HEK293 (cell line): ENCODE data around the gene KCTD1.

ENCODE experiments used
- CTCF ChIA-PET: fragments of 350-600 bp; formaldehyde crosslinking; extraction: SDS; loops from one replicate; lab custom pipeline; 2021; ENCODE audit warnings: antibody characterized with exemption; lab: Yijun Ruan, JAX
- POLR2A ChIA-PET: fragments of 300-600 bp; formaldehyde crosslinking; extraction: SDS; loops from one replicate; lab custom pipeline; 2020; ENCODE audit warnings: antibody characterized with exemption, inconsistent platforms; lab: Yijun Ruan, JAX
- H3K27ac ChIP-seq: fragments of 200-500 bp; sonication (Bioruptor generic); 2 replicates; pipeline ENCODE4 v1.5.1; 2014; ENCODE audit warnings: low read depth, low read length, control low read depth, inconsistent platforms; ENCODE audit errors: extremely low read depth
- H3K36me3 ChIP-seq, 2 experiments: fragments of 200-500 bp in 1 of 2; sonication (Bioruptor generic) in 1 of 2; 1 replicate in 1 of 2; 2 replicates in 1 of 2; pipeline ENCODE4 v1.5.1; 2014 to 2017; ENCODE audit warnings: inconsistent platforms in 2 of 2, low read length in 2 of 2; ENCODE audit not compliant: control insufficient read depth in 2 of 2, insufficient read depth in 1 of 2
- H3K4me1 ChIP-seq: fragments of 200-500 bp; sonication (Bioruptor generic); 2 replicates; pipeline ENCODE4 v1.5.1; 2014; ENCODE audit warnings: mild to moderate bottlenecking, low read length, inconsistent platforms; ENCODE audit not compliant: control insufficient read depth, insufficient read depth
- H3K4me3 ChIP-seq: 2 replicates; pipeline ENCODE4 v1.5.1; 2011; ENCODE audit warnings: low read depth, mild to moderate bottlenecking, control low read depth, low read length, moderate library complexity
- H3K9me3 ChIP-seq: fragments of 200-500 bp; sonication (Bioruptor generic); 2 replicates; pipeline ENCODE4 v1.5.1; 2014; ENCODE audit warnings: low read depth, low read length, inconsistent platforms; ENCODE audit not compliant: control insufficient read depth, insufficient read depth
- BCL11B ChIP-seq: fragments of 450-650 bp; formaldehyde crosslinking; IDR thresholded peaks from 2 replicates; pipeline ENCODE4 v1.5.1; 2016; ENCODE audit warnings: low read depth, missing biosample characterization, missing genetic modification characterization
- MZF1 ChIP-seq: fragments of 450-650 bp; formaldehyde crosslinking; IDR thresholded peaks from 2 replicates; pipeline ENCODE4 v1.5.1; 2017; ENCODE audit warnings: missing biosample characterization, missing genetic modification characterization, borderline replicate concordance
- REPIN1 ChIP-seq: fragments of 450-650 bp; formaldehyde crosslinking; IDR thresholded peaks from 2 replicates; pipeline ENCODE4 v1.5.1; 2017; ENCODE audit warnings: missing biosample characterization, missing genetic modification characterization, low read depth
- WT1 ChIP-seq: fragments of 450-650 bp; formaldehyde crosslinking; IDR thresholded peaks from 2 replicates; pipeline ENCODE4 v1.5.1; 2016; ENCODE audit warnings: missing biosample characterization, missing genetic modification characterization
- ZBTB17 ChIP-seq: fragments of 450-650 bp; formaldehyde crosslinking; IDR thresholded peaks from 2 replicates; pipeline ENCODE4 v1.5.1; 2016; ENCODE audit warnings: missing biosample characterization, missing genetic modification characterization
- ZFP37 ChIP-seq: fragments of 450-650 bp; formaldehyde crosslinking; IDR thresholded peaks from 2 replicates; pipeline ENCODE4 v1.5.1; 2016; ENCODE audit warnings: missing biosample characterization, missing genetic modification characterization
- ZNF211 ChIP-seq: fragments of 450-650 bp; formaldehyde crosslinking; IDR thresholded peaks from 2 replicates; pipeline ENCODE4 v1.5.1; 2016; ENCODE audit warnings: low read depth, missing biosample characterization, missing genetic modification characterization
- ZNF221 ChIP-seq: fragments of 450-650 bp; formaldehyde crosslinking; IDR thresholded peaks from 2 replicates; pipeline ENCODE4 v1.5.1; 2017; ENCODE audit warnings: missing biosample characterization, missing genetic modification characterization, borderline replicate concordance
- ZNF223 ChIP-seq: fragments of 450-650 bp; formaldehyde crosslinking; IDR thresholded peaks from 2 replicates; pipeline ENCODE4 v1.5.1; 2016; ENCODE audit warnings: missing biosample characterization, missing genetic modification characterization
- ZNF266 ChIP-seq: fragments of 450-650 bp; formaldehyde crosslinking; IDR thresholded peaks from 2 replicates; pipeline ENCODE4 v1.5.1; 2016; ENCODE audit warnings: missing biosample characterization, missing genetic modification characterization, low read depth
- ZNF335 ChIP-seq: fragments of 450-650 bp; formaldehyde crosslinking; conservative IDR thresholded peaks from 2 replicates; pipeline ENCODE4 v1.5.1; 2016; ENCODE audit warnings: missing biosample characterization, missing genetic modification characterization
- ZNF433 ChIP-seq: fragments of 450-650 bp; formaldehyde crosslinking; IDR thresholded peaks from 2 replicates; pipeline ENCODE4 v1.5.1; 2016; ENCODE audit warnings: missing biosample characterization, missing genetic modification characterization, low read depth
- ZNF510 ChIP-seq: fragments of 450-650 bp; formaldehyde crosslinking; IDR thresholded peaks from 2 replicates; pipeline ENCODE4 v1.5.1; 2018; ENCODE audit warnings: mild to moderate bottlenecking, missing genetic modification characterization, missing biosample characterization; ENCODE audit not compliant: insufficient replicate concordance
- ZNF558 ChIP-seq: fragments of 450-650 bp; formaldehyde crosslinking; IDR thresholded peaks from 2 replicates; pipeline ENCODE4 v1.5.1; 2016; ENCODE audit warnings: missing biosample characterization, missing genetic modification characterization
- ZNF610 ChIP-seq: fragments of 450-650 bp; formaldehyde crosslinking; IDR thresholded peaks from 2 replicates; pipeline ENCODE4 v1.5.1; 2016; ENCODE audit warnings: missing biosample characterization, missing genetic modification characterization, borderline replicate concordance
- ZNF623 ChIP-seq: fragments of 450-650 bp; formaldehyde crosslinking; IDR thresholded peaks from 2 replicates; pipeline ENCODE4 v1.5.1; 2016; ENCODE audit warnings: missing biosample characterization, missing genetic modification characterization
- ZNF660 ChIP-seq: fragments of 450-650 bp; IDR thresholded peaks from 2 replicates; pipeline ENCODE4 v1.5.1; 2018; ENCODE audit warnings: missing biosample characterization, mild to moderate bottlenecking, missing genetic modification characterization
- ZNF677 ChIP-seq: fragments of 450-650 bp; IDR thresholded peaks from 2 replicates; pipeline ENCODE4 v1.5.0; 2018; ENCODE audit warnings: missing biosample characterization, mild to moderate bottlenecking, missing genetic modification characterization, moderate library complexity
- TF ChIP-seq, protein P1 (sequence below): fragments of 450-650 bp; formaldehyde crosslinking; IDR thresholded peaks from 2 replicates; pipeline ENCODE4 v1.5.1; 2017; ENCODE audit warnings: missing biosample characterization, missing genetic modification characterization
- TF ChIP-seq, protein P2 (sequence below): fragments of 450-650 bp; formaldehyde crosslinking; IDR thresholded peaks from 2 replicates; pipeline ENCODE4 v1.5.1; 2016; ENCODE audit warnings: missing biosample characterization, missing genetic modification characterization
- TF ChIP-seq, protein P3 (sequence below): fragments of 450-650 bp; formaldehyde crosslinking; IDR thresholded peaks from 2 replicates; pipeline ENCODE4 v1.5.1; 2017; ENCODE audit warnings: missing biosample characterization, missing genetic modification characterization
- TF ChIP-seq, protein P4 (sequence below): fragments of 450-650 bp; formaldehyde crosslinking; IDR thresholded peaks from 2 replicates; pipeline ENCODE4 v1.5.1; 2017; ENCODE audit warnings: missing biosample characterization, missing genetic modification characterization
- TF ChIP-seq, protein P5 (sequence below): fragments of 450-650 bp; formaldehyde crosslinking; IDR thresholded peaks from 2 replicates; pipeline ENCODE4 v1.5.1; 2016; ENCODE audit warnings: missing biosample characterization, missing genetic modification characterization

The KCTD1 gene

DNA sequence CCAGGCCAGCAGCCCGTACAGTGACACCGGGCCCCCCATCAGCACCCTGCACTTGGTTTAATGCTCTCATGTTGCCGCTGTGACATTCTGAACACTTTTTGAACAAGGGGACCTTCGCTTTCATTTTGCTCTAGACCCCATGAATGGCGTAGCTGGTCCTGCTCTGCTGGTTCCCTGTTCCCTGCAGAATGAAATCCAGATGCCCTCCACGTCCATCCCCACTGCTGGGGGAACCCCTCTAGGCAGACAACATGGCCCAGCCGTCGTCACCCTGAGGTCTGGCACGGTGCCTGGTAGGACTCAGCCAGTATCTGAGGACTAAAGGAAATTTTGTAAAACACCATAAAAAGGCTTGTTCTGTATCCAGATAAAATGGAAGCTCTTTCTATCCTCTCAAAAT, 128.6 kb downstream of the KCTD1 start:
- Histone ChIP-seq H3K36me3 (no peaks in the 10 kb centered on the region), H3K27ac (no peak overlapping the region), H3K4me3 (no peak overlapping the region), H3K4me1 (no peaks in the 10 kb centered on the region), H3K9me3 (no peaks in the 10 kb centered on the region)
- ChIA-PET POLR2A (no interaction called here), CTCF (interaction anchor here (0.5 to 1.0 kb wide), 7 partner anchors 8 to 513 kb away, joined by 3 to 5 read pairs (median 3); no protein-coding TSS in a partner anchor)
- TF ChIP-seq, protein P1, sequence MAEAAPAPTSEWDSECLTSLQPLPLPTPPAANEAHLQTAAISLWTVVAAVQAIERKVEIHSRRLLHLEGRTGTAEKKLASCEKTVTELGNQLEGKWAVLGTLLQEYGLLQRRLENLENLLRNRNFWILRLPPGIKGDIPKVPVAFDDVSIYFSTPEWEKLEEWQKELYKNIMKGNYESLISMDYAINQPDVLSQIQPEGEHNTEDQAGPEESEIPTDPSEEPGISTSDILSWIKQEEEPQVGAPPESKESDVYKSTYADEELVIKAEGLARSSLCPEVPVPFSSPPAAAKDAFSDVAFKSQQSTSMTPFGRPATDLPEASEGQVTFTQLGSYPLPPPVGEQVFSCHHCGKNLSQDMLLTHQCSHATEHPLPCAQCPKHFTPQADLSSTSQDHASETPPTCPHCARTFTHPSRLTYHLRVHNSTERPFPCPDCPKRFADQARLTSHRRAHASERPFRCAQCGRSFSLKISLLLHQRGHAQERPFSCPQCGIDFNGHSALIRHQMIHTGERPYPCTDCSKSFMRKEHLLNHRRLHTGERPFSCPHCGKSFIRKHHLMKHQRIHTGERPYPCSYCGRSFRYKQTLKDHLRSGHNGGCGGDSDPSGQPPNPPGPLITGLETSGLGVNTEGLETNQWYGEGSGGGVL: no peak
- no peak for TF ChIP-seq ZNF660 (tag by site-specific recombination)
- TF ChIP-seq ZNF510 (tag by site-specific recombination): no peak
- TF ChIP-seq ZBTB17: no peak
- no peak for TF ChIP-seq MZF1 (tag by site-specific recombination)
- TF ChIP-seq, protein P2, sequence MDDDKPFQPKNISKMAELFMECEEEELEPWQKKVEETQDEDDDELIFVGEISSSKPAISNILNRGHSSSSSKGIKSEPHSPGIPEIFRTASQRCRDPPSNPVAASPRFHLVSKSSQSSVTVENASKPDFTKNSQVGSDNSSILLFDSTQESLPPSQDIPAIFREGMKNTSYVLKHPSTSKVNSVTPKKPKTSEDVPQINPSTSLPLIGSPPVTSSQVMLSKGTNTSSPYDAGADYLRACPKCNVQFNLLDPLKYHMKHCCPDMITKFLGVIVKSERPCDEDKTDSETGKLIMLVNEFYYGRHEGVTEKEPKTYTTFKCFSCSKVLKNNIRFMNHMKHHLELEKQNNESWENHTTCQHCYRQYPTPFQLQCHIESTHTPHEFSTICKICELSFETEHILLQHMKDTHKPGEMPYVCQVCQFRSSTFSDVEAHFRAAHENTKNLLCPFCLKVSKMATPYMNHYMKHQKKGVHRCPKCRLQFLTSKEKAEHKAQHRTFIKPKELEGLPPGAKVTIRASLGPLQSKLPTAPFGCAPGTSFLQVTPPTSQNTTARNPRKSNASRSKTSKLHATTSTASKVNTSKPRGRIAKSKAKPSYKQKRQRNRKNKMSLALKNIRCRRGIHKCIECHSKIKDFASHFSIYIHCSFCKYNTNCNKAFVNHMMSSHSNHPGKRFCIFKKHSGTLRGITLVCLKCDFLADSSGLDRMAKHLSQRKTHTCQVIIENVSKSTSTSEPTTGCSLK (tag by site-specific recombination): no peak
- TF ChIP-seq, protein P3, sequence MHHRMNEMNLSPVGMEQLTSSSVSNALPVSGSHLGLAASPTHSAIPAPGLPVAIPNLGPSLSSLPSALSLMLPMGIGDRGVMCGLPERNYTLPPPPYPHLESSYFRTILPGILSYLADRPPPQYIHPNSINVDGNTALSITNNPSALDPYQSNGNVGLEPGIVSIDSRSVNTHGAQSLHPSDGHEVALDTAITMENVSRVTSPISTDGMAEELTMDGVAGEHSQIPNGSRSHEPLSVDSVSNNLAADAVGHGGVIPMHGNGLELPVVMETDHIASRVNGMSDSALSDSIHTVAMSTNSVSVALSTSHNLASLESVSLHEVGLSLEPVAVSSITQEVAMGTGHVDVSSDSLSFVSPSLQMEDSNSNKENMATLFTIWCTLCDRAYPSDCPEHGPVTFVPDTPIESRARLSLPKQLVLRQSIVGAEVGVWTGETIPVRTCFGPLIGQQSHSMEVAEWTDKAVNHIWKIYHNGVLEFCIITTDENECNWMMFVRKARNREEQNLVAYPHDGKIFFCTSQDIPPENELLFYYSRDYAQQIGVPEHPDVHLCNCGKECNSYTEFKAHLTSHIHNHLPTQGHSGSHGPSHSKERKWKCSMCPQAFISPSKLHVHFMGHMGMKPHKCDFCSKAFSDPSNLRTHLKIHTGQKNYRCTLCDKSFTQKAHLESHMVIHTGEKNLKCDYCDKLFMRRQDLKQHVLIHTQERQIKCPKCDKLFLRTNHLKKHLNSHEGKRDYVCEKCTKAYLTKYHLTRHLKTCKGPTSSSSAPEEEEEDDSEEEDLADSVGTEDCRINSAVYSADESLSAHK (tag by site-specific recombination): no peak
- no peak for TF ChIP-seq ZNF211
- TF ChIP-seq, protein P4, sequence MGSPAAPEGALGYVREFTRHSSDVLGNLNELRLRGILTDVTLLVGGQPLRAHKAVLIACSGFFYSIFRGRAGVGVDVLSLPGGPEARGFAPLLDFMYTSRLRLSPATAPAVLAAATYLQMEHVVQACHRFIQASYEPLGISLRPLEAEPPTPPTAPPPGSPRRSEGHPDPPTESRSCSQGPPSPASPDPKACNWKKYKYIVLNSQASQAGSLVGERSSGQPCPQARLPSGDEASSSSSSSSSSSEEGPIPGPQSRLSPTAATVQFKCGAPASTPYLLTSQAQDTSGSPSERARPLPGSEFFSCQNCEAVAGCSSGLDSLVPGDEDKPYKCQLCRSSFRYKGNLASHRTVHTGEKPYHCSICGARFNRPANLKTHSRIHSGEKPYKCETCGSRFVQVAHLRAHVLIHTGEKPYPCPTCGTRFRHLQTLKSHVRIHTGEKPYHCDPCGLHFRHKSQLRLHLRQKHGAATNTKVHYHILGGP (tag by site-specific recombination): no peak
- TF ChIP-seq ZNF221 (tag by site-specific recombination): no peak
- no peak for TF ChIP-seq ZNF558 (tag by site-specific recombination)
- no peak for TF ChIP-seq ZNF610 (tag by site-specific recombination)
- no peak for TF ChIP-seq ZNF677 (tag by site-specific recombination)

DNA sequence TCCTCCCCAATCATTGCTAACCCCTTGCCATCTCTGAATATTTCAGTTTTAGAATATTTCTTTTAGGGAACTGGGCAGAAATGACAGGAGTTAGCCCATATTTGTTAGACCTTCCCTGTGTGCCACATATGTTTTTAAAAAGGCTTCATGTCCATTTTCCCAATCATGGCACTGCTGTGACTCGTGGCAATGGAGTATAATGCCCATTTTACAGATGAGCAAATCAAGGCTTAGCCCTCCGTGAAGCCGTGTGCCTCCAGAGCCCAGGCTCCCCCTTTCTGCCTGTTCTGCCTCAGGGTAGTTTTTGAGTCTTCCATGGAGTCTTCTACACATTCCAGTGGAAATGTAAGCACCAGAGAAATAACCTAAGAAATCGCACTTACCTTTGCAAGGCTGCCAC, 130.1 kb downstream of the KCTD1 start:
- H3K27ac ChIP-seq: no peak overlapping the region
- H3K4me1 ChIP-seq: no peaks in the 10 kb centered on the region
- CTCF ChIA-PET: no interaction called here
- POLR2A ChIA-PET: no interaction called here
- H3K4me3 ChIP-seq: no peak overlapping the region
- TF ChIP-seq REPIN1 (no peak), WT1 (tag by site-specific recombination) (no peak), ZNF335 (no peak), ZFP37 (tag by site-specific recombination) (no peak), BCL11B (tag by site-specific recombination) (no peak), ZNF623 (tag by site-specific recombination) (no peak), ZNF223 (no peak), ZNF433 (no peak), ZNF266 (no peak)
- TF ChIP-seq, protein P5, sequence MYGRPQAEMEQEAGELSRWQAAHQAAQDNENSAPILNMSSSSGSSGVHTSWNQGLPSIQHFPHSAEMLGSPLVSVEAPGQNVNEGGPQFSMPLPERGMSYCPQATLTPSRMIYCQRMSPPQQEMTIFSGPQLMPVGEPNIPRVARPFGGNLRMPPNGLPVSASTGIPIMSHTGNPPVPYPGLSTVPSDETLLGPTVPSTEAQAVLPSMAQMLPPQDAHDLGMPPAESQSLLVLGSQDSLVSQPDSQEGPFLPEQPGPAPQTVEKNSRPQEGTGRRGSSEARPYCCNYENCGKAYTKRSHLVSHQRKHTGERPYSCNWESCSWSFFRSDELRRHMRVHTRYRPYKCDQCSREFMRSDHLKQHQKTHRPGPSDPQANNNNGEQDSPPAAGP (tag by site-specific recombination): no peak
- H3K9me3 ChIP-seq: no peaks in the 10 kb centered on the region
- H3K36me3 ChIP-seq: no peaks in the 10 kb centered on the region
